K562 (cell line): ENCODE results near the gene PAXIP1. TPM values are rescaled to one million over a fixed set of nuclear protein-coding genes. Genes with fewer than 3 reads are reported as not detected.

ENCODE experiments used
- CC2D1A ChIP-seq: fragments of 450-650 bp; IDR thresholded peaks from 2 replicates; pipeline ENCODE4 v1.6.1; 2017; ENCODE audit warnings: mild to moderate bottlenecking
- CSDE1 ChIP-seq, 2 experiments: fragments of 450-650 bp; IDR thresholded peaks; 2 replicates each; pipeline ENCODE4 v1.6.1; 2016; ENCODE audit warnings: mild to moderate bottlenecking in 1 of 2
- DDX20 ChIP-seq: fragments of 450-650 bp; IDR thresholded peaks from 2 replicates; pipeline ENCODE4 v1.6.1; 2016; ENCODE audit warnings: missing genetic modification characterization, low read depth, mild to moderate bottlenecking, missing compliant biosample characterization, moderate library complexity
- EHMT2 ChIP-seq: fragments of 450-650 bp; IDR thresholded peaks from 2 replicates; pipeline ENCODE4 v1.6.1; 2018; ENCODE audit warnings: antibody characterized with exemption
- FOXJ3 ChIP-seq: sonication (generic); formaldehyde crosslinking; IDR thresholded peaks from 2 replicates; pipeline ENCODE4 v1.4.0; 2020; ENCODE audit warnings: mild to moderate bottlenecking, missing genetic modification reagents
- FOXP1 ChIP-seq: sonication (generic); formaldehyde crosslinking; IDR thresholded peaks from 2 replicates; pipeline ENCODE4 v1.8.0; 2022; ENCODE audit warnings: mild to moderate bottlenecking, missing genetic modification reagents
- KAT2B ChIP-seq: IDR thresholded peaks from one replicate; pipeline ENCODE4 v1.6.1; 2012; ENCODE audit warnings: low read depth, mild to moderate bottlenecking, control low read depth, inconsistent platforms, low read length, moderate library complexity
- NFIX ChIP-seq: fragments of 250-450 bp; sonication (Bioruptor Pico); IDR thresholded peaks from 2 replicates; pipeline ENCODE4 v1.4.0; 2020; ENCODE audit warnings: low read depth, mild to moderate bottlenecking, moderate library complexity
- NR2C2 ChIP-seq, 2 experiments: fragments of 200-800 bp in 1 of 2; sonication (Bioruptor generic) in 1 of 2; sonication (generic) in 1 of 2; formaldehyde crosslinking in 1 of 2; IDR thresholded peaks; 2 replicates each; pipeline versions ENCODE4 v1.6.1 to v1.8.0; 2016 to 2022; ENCODE audit warnings: mild to moderate bottlenecking in 1 of 2, missing compliant biosample characterization in 1 of 2, missing genetic modification characterization in 1 of 2, missing genetic modification reagents in 1 of 2
- PHF21A ChIP-seq: fragments of 450-650 bp; IDR thresholded peaks from 2 replicates; pipeline ENCODE4 v1.6.1; 2017; ENCODE audit warnings: low read depth, borderline replicate concordance
- RAD51 ChIP-seq: fragments of 450-650 bp; IDR thresholded peaks from 2 replicates; pipeline ENCODE4 v1.7.1; 2016; ENCODE audit warnings: low read depth, mild to moderate bottlenecking, borderline replicate concordance
- RB1 ChIP-seq: fragments of 450-650 bp; IDR thresholded peaks from 2 replicates; pipeline ENCODE4 v1.6.1; 2017; ENCODE audit warnings: low read depth, mild to moderate bottlenecking
- SAFB2 ChIP-seq: fragments of 200-400 bp; formaldehyde crosslinking; IDR thresholded peaks from 2 replicates; pipeline ENCODE4 v1.6.1; 2018; ENCODE audit warnings: borderline replicate concordance, low read length, low read depth, moderate library complexity; ENCODE audit not compliant: severe bottlenecking
- SNRNP70 ChIP-seq: fragments of 200-400 bp; formaldehyde crosslinking; optimal IDR thresholded peaks from 2 replicates; pipeline ENCODE3; 2017; ENCODE audit warnings: low read depth, low read length
- SPI1 ChIP-seq: IDR thresholded peaks from 2 replicates; pipeline ENCODE4 v1.6.1; 2011; ENCODE audit warnings: low read depth, low read length, control low read depth, borderline replicate concordance
- SRF ChIP-seq, 2 experiments: fragments of 250-450, 450-650 bp in 1 of 2; sonication (Bioruptor Pico) in 1 of 2; sonication (generic) in 1 of 2; formaldehyde crosslinking; IDR thresholded peaks; 2 replicates each; pipeline versions ENCODE4 v1.5.0 to v1.5.1; 2020 to 2022; ENCODE audit warnings: mild to moderate bottlenecking in 1 of 2, missing genetic modification reagents in 1 of 2
- XRCC3 ChIP-seq: fragments of 450-650 bp; IDR thresholded peaks from 2 replicates; pipeline ENCODE4 v1.6.1; 2017; ENCODE audit warnings: mild to moderate bottlenecking, moderate library complexity
- ZNF165 ChIP-seq: fragments of 250-450 bp; sonication (Bioruptor Pico); IDR thresholded peaks from 2 replicates; pipeline ENCODE4 v1.4.0; 2020; ENCODE audit warnings: borderline replicate concordance
- ZNF224 ChIP-seq: sonication (generic); formaldehyde crosslinking; IDR thresholded peaks from 2 replicates; pipeline ENCODE4 v1.8.0; 2022; ENCODE audit warnings: mild to moderate bottlenecking, missing genetic modification reagents
- ZNF77 ChIP-seq: fragments of 250-450 bp; sonication (Bioruptor Pico); IDR thresholded peaks from 2 replicates; pipeline ENCODE4 v1.5.0; 2020
- polyA plus RNA-seq, 8 experiments: library from polyadenylated mRNA; depleted of rRNA in 4 of 8; stranded (reverse) in 5 of 8; unstranded in 3 of 8; fragments of >200 nt; fragmentation: Nextera tagmentation in 2 of 8; fragmentation: Illumina TruSeq in 1 of 8; extraction: Ambion mirVana in 2 of 8; extraction: Trizol in 1 of 8; gene quantifications; 2 replicates each; pipeline versions ENCODE4 v1.2.1 to v1.2.3, GENCODE V29; 2011 to 2014; ENCODE audit warnings: inconsistent platforms in 1 of 8, missing spikeins in 1 of 8
- total RNA-seq, 7 experiments: library from RNA; depleted of rRNA in 6 of 7; stranded (reverse); fragments of >200 nt in 6 of 7; fragmentation: Illumina TruSeq in 2 of 7; extraction: Trizol in 2 of 7; gene quantifications; 2 replicates each; pipeline versions ENCODE4 v1.2.1 to v1.2.3, GENCODE V29; 2011 to 2021; ENCODE audit warnings: low replicate concordance in 1 of 7
- TF ChIP-seq, protein P1 (sequence below): fragments of 450-650 bp; IDR thresholded peaks from one replicate; pipeline ENCODE4 v1.6.1; 2018; ENCODE audit warnings: mild to moderate bottlenecking, moderate library complexity; ENCODE audit not compliant: partially characterized antibody
- TF ChIP-seq, protein P2 (sequence below): IDR thresholded peaks from 2 replicates; pipeline ENCODE4 v1.6.1; 2014; ENCODE audit warnings: antibody characterized with exemption
- TF ChIP-seq, protein P3 (sequence below): sonication (generic); formaldehyde crosslinking; IDR thresholded peaks from 2 replicates; pipeline ENCODE4 v1.8.0; 2022; ENCODE audit warnings: missing genetic modification reagents, mild to moderate bottlenecking, borderline replicate concordance
- TF ChIP-seq, protein P4 (sequence below): sonication (generic); IDR thresholded peaks from 2 replicates; pipeline ENCODE4 v1.6.1; 2016

The PAXIP1 gene
- total and polyA plus RNA-seq, 9 of the 15 experiments (the other 6 are each of a cell fraction or from before 2014, with no cell fraction given), result 9.7 to 37.9 (median 28.4) TPM

DNA sequence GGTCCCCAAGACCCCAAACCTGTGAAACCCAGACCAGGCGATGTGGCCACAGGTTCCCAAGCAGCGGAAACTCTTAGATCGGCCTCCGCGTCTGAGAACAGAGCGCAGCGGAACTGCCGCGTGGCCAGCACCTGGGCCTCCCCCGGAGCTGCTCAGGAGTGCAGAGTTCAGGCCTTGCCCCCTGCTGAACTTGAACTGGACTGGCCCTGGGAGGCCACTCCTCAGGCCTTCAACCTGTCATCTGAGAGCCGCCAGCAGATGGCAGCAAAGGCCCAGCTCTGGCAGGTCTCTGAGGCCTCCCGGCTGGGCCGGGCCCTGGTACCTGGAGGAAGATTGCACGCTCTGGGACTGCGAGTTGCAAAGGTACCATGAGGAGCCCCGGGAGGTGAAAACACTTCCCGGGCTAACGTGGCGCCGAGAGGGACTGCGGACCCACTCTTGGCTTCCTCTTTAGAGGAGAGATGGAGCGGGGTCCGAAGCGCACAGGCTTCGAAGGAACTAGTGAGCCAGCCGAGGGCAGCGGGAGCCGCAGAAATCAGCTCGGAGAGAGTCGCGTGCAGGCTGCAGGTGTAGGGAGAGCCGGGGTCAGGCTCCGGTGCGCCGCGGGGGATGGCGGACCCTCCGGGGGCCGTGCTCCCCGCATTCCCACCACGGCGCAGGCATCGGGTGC lies 89.2 kb downstream of the PAXIP1 start (continued):
- TF ChIP-seq, protein P1, sequence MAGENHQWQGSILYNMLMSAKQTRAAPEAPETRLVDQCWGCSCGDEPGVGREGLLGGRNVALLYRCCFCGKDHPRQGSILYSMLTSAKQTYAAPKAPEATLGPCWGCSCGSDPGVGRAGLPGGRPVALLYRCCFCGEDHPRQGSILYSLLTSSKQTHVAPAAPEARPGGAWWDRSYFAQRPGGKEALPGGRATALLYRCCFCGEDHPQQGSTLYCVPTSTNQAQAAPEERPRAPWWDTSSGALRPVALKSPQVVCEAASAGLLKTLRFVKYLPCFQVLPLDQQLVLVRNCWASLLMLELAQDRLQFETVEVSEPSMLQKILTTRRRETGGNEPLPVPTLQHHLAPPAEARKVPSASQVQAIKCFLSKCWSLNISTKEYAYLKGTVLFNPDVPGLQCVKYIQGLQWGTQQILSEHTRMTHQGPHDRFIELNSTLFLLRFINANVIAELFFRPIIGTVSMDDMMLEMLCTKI, result no peak
- TF ChIP-seq PHF21A (no peak), NFIX (CRISPR knock-in tag) (no peak), FOXP1 (CRISPR knock-in tag) (0 out of 2 replicates have a peak, but pooled peaks have one; percentile 24), EHMT2 (no peak), XRCC3 (no peak), SNRNP70 (no peak), ZNF165 (CRISPR knock-in tag) (no peak), ZNF224 (CRISPR knock-in tag) (no peak), KAT2B (no peak), CC2D1A (0 out of 2 replicates have a peak, but pooled peaks have one; percentile 21), DDX20 (no peak), NR2C2 (CRISPR knock-in tag; IDR thresholded peaks at IDR 0.05) (peak; percentile 65; the same call in 1 of the 2 replicates), NR2C2 (tag; IDR thresholded peaks at IDR 0.05) (peak; percentile 62), ZNF77 (no peak), RAD51 (no peak), CSDE1 (IDR thresholded peaks at IDR 0.05) (no peak), SPI1 (no peak), FOXJ3 (CRISPR knock-in tag) (no peak), SRF (CRISPR knock-in tag; IDR thresholded peaks at IDR 0.05) (0 out of 4 replicates have a peak, but pooled peaks of 1 of the 2 experiments have one; percentile 19), SAFB2 (no peak), RB1 (peak; percentile 67)
- TF ChIP-seq, protein P2, sequence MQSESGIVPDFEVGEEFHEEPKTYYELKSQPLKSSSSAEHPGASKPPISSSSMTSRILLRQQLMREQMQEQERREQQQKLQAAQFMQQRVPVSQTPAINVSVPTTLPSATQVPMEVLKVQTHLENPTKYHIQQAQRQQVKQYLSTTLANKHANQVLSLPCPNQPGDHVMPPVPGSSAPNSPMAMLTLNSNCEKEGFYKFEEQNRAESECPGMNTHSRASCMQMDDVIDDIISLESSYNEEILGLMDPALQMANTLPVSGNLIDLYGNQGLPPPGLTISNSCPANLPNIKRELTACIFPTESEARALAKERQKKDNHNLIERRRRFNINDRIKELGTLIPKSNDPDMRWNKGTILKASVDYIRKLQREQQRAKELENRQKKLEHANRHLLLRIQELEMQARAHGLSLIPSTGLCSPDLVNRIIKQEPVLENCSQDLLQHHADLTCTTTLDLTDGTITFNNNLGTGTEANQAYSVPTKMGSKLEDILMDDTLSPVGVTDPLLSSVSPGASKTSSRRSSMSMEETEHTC, result no peak
- TF ChIP-seq, protein P3, sequence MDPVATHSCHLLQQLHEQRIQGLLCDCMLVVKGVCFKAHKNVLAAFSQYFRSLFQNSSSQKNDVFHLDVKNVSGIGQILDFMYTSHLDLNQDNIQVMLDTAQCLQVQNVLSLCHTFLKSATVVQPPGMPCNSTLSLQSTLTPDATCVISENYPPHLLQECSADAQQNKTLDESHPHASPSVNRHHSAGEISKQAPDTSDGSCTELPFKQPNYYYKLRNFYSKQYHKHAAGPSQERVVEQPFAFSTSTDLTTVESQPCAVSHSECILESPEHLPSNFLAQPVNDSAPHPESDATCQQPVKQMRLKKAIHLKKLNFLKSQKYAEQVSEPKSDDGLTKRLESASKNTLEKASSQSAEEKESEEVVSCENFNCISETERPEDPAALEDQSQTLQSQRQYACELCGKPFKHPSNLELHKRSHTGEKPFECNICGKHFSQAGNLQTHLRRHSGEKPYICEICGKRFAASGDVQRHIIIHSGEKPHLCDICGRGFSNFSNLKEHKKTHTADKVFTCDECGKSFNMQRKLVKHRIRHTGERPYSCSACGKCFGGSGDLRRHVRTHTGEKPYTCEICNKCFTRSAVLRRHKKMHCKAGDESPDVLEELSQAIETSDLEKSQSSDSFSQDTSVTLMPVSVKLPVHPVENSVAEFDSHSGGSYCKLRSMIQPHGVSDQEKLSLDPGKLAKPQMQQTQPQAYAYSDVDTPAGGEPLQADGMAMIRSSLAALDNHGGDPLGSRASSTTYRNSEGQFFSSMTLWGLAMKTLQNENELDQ (CRISPR knock-in tag), result no peak
- TF ChIP-seq, protein P4, sequence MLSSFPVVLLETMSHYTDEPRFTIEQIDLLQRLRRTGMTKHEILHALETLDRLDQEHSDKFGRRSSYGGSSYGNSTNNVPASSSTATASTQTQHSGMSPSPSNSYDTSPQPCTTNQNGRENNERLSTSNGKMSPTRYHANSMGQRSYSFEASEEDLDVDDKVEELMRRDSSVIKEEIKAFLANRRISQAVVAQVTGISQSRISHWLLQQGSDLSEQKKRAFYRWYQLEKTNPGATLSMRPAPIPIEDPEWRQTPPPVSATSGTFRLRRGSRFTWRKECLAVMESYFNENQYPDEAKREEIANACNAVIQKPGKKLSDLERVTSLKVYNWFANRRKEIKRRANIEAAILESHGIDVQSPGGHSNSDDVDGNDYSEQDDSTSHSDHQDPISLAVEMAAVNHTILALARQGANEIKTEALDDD, result no peak
